KMS-11 (cell line): ENCODE measurements around the gene ZNF440.
"Not testable (repeated sequence)": the region's sequence is repeated elsewhere in the genome, so short reads cannot be mapped to it uniquely, and the experiment has no call there.

ENCODE experiments used
- H2AFZ ChIP-seq: fragments of 200-600 bp; sonication (generic); 2 replicates; pipeline ENCODE4 v1.6.1; 2016; ENCODE audit warnings: antibody characterized with exemption, mixed run types, low read depth
- H3K27ac ChIP-seq: fragments of 200-600 bp; sonication (generic); 2 replicates; pipeline ENCODE4 v1.6.1; 2016; ENCODE audit warnings: mild to moderate bottlenecking, mixed run types
- H3K27me3 ChIP-seq: fragments of 200-600 bp; sonication (generic); 2 replicates; pipeline ENCODE4 v1.6.1; 2017; ENCODE audit warnings: mild to moderate bottlenecking, low read depth, mixed run types, moderate library complexity; ENCODE audit not compliant: insufficient read depth
- H3K36me3 ChIP-seq: fragments of 200-600 bp; sonication (generic); 2 replicates; pipeline ENCODE4 v1.6.1; 2017; ENCODE audit warnings: mild to moderate bottlenecking, mixed run types; ENCODE audit not compliant: insufficient read depth
- H3K4me1 ChIP-seq: fragments of 200-600 bp; sonication (generic); 2 replicates; pipeline ENCODE4 v1.6.1; 2016; ENCODE audit warnings: mild to moderate bottlenecking, low read depth, mixed run types; ENCODE audit not compliant: poor library complexity, severe bottlenecking
- H3K4me2 ChIP-seq: fragments of 200-600 bp; sonication (generic); 2 replicates; pipeline ENCODE4 v1.7.0; 2016; ENCODE audit warnings: mild to moderate bottlenecking, mixed run types
- H3K4me3 ChIP-seq: fragments of 200-600 bp; sonication (generic); IDR thresholded peaks from 2 replicates; pipeline ENCODE4 v1.6.1; 2017; ENCODE audit warnings: low read depth, low read length, mixed read lengths; ENCODE audit not compliant: insufficient read depth
- H3K79me2 ChIP-seq: fragments of 200-600 bp; sonication (generic); 2 replicates; pipeline ENCODE4 v1.6.1; 2016; ENCODE audit warnings: low read depth, mixed run types; ENCODE audit not compliant: insufficient read depth
- H3K9ac ChIP-seq: fragments of 200-600 bp; sonication (generic); 2 replicates; pipeline ENCODE4 v1.6.1; 2016; ENCODE audit warnings: mild to moderate bottlenecking, mixed run types
- H4K20me1 ChIP-seq: fragments of 200-600 bp; sonication (generic); 2 replicates; pipeline ENCODE4 v1.6.1; 2016; ENCODE audit warnings: mild to moderate bottlenecking, mixed run types; ENCODE audit not compliant: insufficient read depth
- CTCF ChIP-seq: fragments of 200-600 bp; sonication (generic); conservative IDR thresholded peaks from 2 replicates; pipeline ENCODE4 v1.6.1; 2017; ENCODE audit warnings: low read depth, mild to moderate bottlenecking, antibody characterized with exemption, low read length, moderate library complexity, mixed read lengths

Gene ZNF440

GRCh38 chr19:11821474-11822109, 7.5 kb downstream of the ZNF440 start:
- Histone ChIP-seq H3K4me2 (no peak overlapping the region), H3K79me2 (no peaks in the 10 kb centered on the region), H4K20me1 (no peaks in the 10 kb centered on the region), H3K27ac (no peak overlapping the region), H3K9ac (no peak overlapping the region), H3K4me3 (no peak overlapping the region), H3K4me1 (no peaks in the 10 kb centered on the region), H3K27me3 (no peaks in the 10 kb centered on the region), H3K36me3 (no peaks in the 10 kb centered on the region), H2AFZ (no peak overlapping the region)
- TF ChIP-seq CTCF = no peak

GRCh38 chr19:11828957-11829876, 15.1 kb downstream of the ZNF440 start:
- H3K36me3 ChIP-seq, H3K4me1 ChIP-seq, H3K79me2 ChIP-seq, H3K9ac ChIP-seq, H2AFZ ChIP-seq, H4K20me1 ChIP-seq, H3K27me3 ChIP-seq, H3K4me3 ChIP-seq, H3K4me2 ChIP-seq, H3K27ac ChIP-seq: not testable (repeated sequence)

GRCh38 chr19:11832253-11832912, 18.3 kb downstream of the ZNF440 start:
- no peaks in the 10 kb centered on the region for H3K79me2 ChIP-seq
- no peak overlapping the region for H3K4me2 ChIP-seq
- no peak overlapping the region for H3K27ac ChIP-seq
- H3K4me1 ChIP-seq = no peaks in the 10 kb centered on the region
- H2AFZ ChIP-seq = no peak overlapping the region
- H4K20me1 ChIP-seq = no peaks in the 10 kb centered on the region
- H3K36me3 ChIP-seq = no peaks in the 10 kb centered on the region
- H3K9ac ChIP-seq = no peak overlapping the region
- no peak overlapping the region for H3K4me3 ChIP-seq
- no peak for TF ChIP-seq CTCF
- no peaks in the 10 kb centered on the region for H3K27me3 ChIP-seq

GRCh38 chr19:11833541-11833940, 19.5 kb downstream of the ZNF440 start:
- Histone ChIP-seq H3K4me3 (no peak overlapping the region), H3K79me2 (no peaks in the 10 kb centered on the region), H3K9ac (no peak overlapping the region), H3K36me3 (no peaks in the 10 kb centered on the region), H3K27ac (no peak overlapping the region), H4K20me1 (no peaks in the 10 kb centered on the region), H3K4me2 (no peak overlapping the region), H3K27me3 (no peaks in the 10 kb centered on the region), H3K4me1 (no peaks in the 10 kb centered on the region), H2AFZ (no peak overlapping the region)
- no peak for TF ChIP-seq CTCF

- not testable (repeated sequence) for H2AFZ ChIP-seq, H3K36me3 ChIP-seq, H4K20me1 ChIP-seq, H3K79me2 ChIP-seq, H3K4me2 ChIP-seq, H3K4me1 ChIP-seq, H3K4me3 ChIP-seq, H3K27ac ChIP-seq, H3K9ac ChIP-seq, H3K27me3 ChIP-seq
Observed at GRCh38 chr19:11835626-11836066, 21.6 kb downstream of the ZNF440 start.
